IMR-90 (cell line): ENCODE results near the gene SMAD2. TPM values are rescaled to one million over a fixed set of nuclear protein-coding genes. Genes with fewer than 3 reads are reported as not detected.

ENCODE experiments used
- ATAC-seq: fragments of 200-7000 bp; cut with Tn5 transposase; 2 replicates; pipeline ENCODE4 v1.9.1; 2020; ENCODE audit warnings: low read depth, mild to moderate bottlenecking, moderate library complexity
- BruUV-seq: library from RNA; stranded (reverse); fragments of 400-500 nt; replicated peaks from 2 replicates; lab custom pipeline; 2021; lab: Mats Ljungman, UMichigan
- CTCF ChIA-PET: fragments of 300-600 bp; formaldehyde crosslinking; extraction: SDS; loops from one replicate; lab custom pipeline; 2021; ENCODE audit warnings: antibody characterized with exemption; lab: Yijun Ruan, JAX
- POLR2A ChIA-PET: fragments of 300-600 bp; sonication (Branson Sonifier 250); formaldehyde crosslinking; loops from one replicate; lab custom pipeline; 2022; ENCODE audit warnings: antibody characterized with exemption; ENCODE audit not compliant: unreplicated experiment; lab: Charles Lee
- DNase-seq: peaks from one replicate; pipeline ENCODE4 v3.0.0; 2013
- H2AFZ ChIP-seq: replicated peaks from 2 replicates; pipeline ENCODE3; 2013; ENCODE audit warnings: low read length, mild to moderate bottlenecking; ENCODE audit not compliant: poor library complexity
- H2AK5ac ChIP-seq: 2 replicates; pipeline ENCODE4 v1.6.1; 2013; ENCODE audit warnings: low read depth, low read length, inconsistent platforms
- H2AK9ac ChIP-seq: replicated peaks from 2 replicates; pipeline ENCODE3; 2013; ENCODE audit warnings: mild to moderate bottlenecking, low read depth, low read length, moderate library complexity; ENCODE audit not compliant: poor library complexity
- H2BK120ac ChIP-seq: 2 replicates; pipeline ENCODE4 v1.6.1; 2013; ENCODE audit warnings: low read depth, low read length, inconsistent platforms
- H2BK15ac ChIP-seq: 3 replicates; pipeline ENCODE4 v1.6.1; 2013; ENCODE audit warnings: low read depth, low read length, inconsistent platforms
- H2BK20ac ChIP-seq: 2 replicates; pipeline ENCODE4 v1.6.1; 2013; ENCODE audit warnings: low read depth, mild to moderate bottlenecking, inconsistent platforms, low read length, moderate library complexity
- H2BK5ac ChIP-seq: 2 replicates; pipeline ENCODE4 v1.6.1; 2013; ENCODE audit warnings: mild to moderate bottlenecking, low read depth, low read length, inconsistent platforms; ENCODE audit not compliant: poor library complexity, severe bottlenecking
- H3K14ac ChIP-seq: replicated peaks from 2 replicates; pipeline ENCODE4 v1.6.1; 2013; ENCODE audit warnings: low read depth, low read length, inconsistent platforms
- H3K18ac ChIP-seq: 2 replicates; pipeline ENCODE4 v1.6.1; 2013; ENCODE audit warnings: low read depth, low read length, control low read depth
- H3K23ac ChIP-seq: 2 replicates; pipeline ENCODE4 v1.6.1; 2013; ENCODE audit warnings: low read depth, low read length, inconsistent platforms
- H3K27ac ChIP-seq: 2 replicates; pipeline ENCODE4 v1.5.1; 2013; ENCODE audit warnings: mild to moderate bottlenecking, control low read depth, low read length; ENCODE audit not compliant: insufficient read depth
- H3K27me3 ChIP-seq: 2 replicates; pipeline ENCODE4 v1.6.1; 2013; ENCODE audit warnings: low read length; ENCODE audit not compliant: control insufficient read depth, insufficient read depth
- H3K36me3 ChIP-seq: 2 replicates; pipeline ENCODE4 v1.6.1; 2013; ENCODE audit warnings: low read length, mixed read lengths; ENCODE audit not compliant: control insufficient read depth, insufficient read depth
- H3K4ac ChIP-seq: 2 replicates; pipeline ENCODE4 v1.6.1; 2013; ENCODE audit warnings: low read depth, low read length, inconsistent platforms
- H3K4me1 ChIP-seq: 2 replicates; pipeline ENCODE4 v1.6.1; 2013; ENCODE audit warnings: low read length, mixed read lengths; ENCODE audit not compliant: control insufficient read depth, insufficient read depth
- H3K4me2 ChIP-seq: 2 replicates; pipeline ENCODE4 v1.6.1; 2013; ENCODE audit warnings: low read depth, mild to moderate bottlenecking, control low read depth, low read length, moderate library complexity
- H3K4me3 ChIP-seq: 2 replicates; pipeline ENCODE4 v1.5.1; 2013; ENCODE audit warnings: low read depth, mild to moderate bottlenecking, control low read depth, low read length, moderate library complexity; ENCODE audit not compliant: insufficient read depth
- H3K56ac ChIP-seq: 2 replicates; pipeline ENCODE4 v1.6.1; 2013; ENCODE audit warnings: low read length, inconsistent platforms; ENCODE audit not compliant: insufficient read depth; ENCODE audit errors: extremely low read depth
- H3K79me1 ChIP-seq, 2 experiments: 2 replicates each; pipeline ENCODE4 v1.6.1; 2013; ENCODE audit warnings: low read length in 2 of 2, inconsistent platforms in 1 of 2, low read depth in 1 of 2
- H3K9ac ChIP-seq: 2 replicates; pipeline ENCODE4 v1.6.1; 2013; ENCODE audit warnings: low read depth, low read length, control low read depth
- H3K9me1 ChIP-seq: 2 replicates; pipeline ENCODE4 v1.6.1; 2013; ENCODE audit warnings: low read length, inconsistent platforms; ENCODE audit not compliant: insufficient read depth
- H3K9me3 ChIP-seq: 2 replicates; pipeline ENCODE4 v1.6.1; 2013; ENCODE audit warnings: low read length; ENCODE audit not compliant: control insufficient read depth, insufficient read depth
- H4K20me1 ChIP-seq: 2 replicates; pipeline ENCODE4 v1.6.1; 2013; ENCODE audit warnings: low read length, inconsistent platforms; ENCODE audit not compliant: insufficient read depth
- H4K5ac ChIP-seq: 2 replicates; pipeline ENCODE4 v1.6.1; 2013; ENCODE audit warnings: mild to moderate bottlenecking, low read depth, low read length, control low read depth
- H4K8ac ChIP-seq, 2 experiments: 2 replicates each; pipeline ENCODE4 v1.6.1; 2013; ENCODE audit warnings: low read depth in 2 of 2, low read length in 2 of 2, control low read depth in 1 of 2, inconsistent platforms in 1 of 2
- H4K91ac ChIP-seq: 2 replicates; pipeline ENCODE4 v1.6.1; 2013; ENCODE audit warnings: low read depth, low read length, inconsistent platforms; ENCODE audit not compliant: insufficient read depth
- CEBPB ChIP-seq: IDR thresholded peaks from 2 replicates; pipeline ENCODE4 v1.6.1; 2012; ENCODE audit warnings: low read depth, low read length, improper control_type of control experiment
- CHD1 ChIP-seq: IDR thresholded peaks from 2 replicates; pipeline ENCODE4 v1.6.1; 2012; ENCODE audit warnings: low read depth, low read length, improper control_type of control experiment
- CTCF ChIP-seq: conservative IDR thresholded peaks from 2 replicates; pipeline ENCODE4 v1.5.1; 2012; ENCODE audit warnings: mild to moderate bottlenecking, low read depth, low read length, improper control_type of control experiment
- FOS ChIP-seq: fragments of 150-350 bp; IDR thresholded peaks from 2 replicates; pipeline ENCODE4 v1.6.1; 2016; ENCODE audit warnings: low read depth, low read length
- MAFK ChIP-seq: IDR thresholded peaks from 2 replicates; pipeline ENCODE4 v1.6.1; 2012; ENCODE audit warnings: low read depth, low read length, improper control_type of control experiment
- MXI1 ChIP-seq: IDR thresholded peaks from 2 replicates; pipeline ENCODE4 v1.6.1; 2012; ENCODE audit warnings: low read depth, mild to moderate bottlenecking, low read length, moderate library complexity, borderline replicate concordance
- NFE2L2 ChIP-seq: fragments of 150-350 bp; IDR thresholded peaks from 2 replicates; pipeline ENCODE4 v1.6.1; 2016; ENCODE audit warnings: low read depth, mild to moderate bottlenecking, low read length
- POLR2A ChIP-seq: IDR thresholded peaks from 2 replicates; pipeline ENCODE4 v1.6.1; 2012; ENCODE audit warnings: mild to moderate bottlenecking, low read depth, low read length
- RAD21 ChIP-seq: IDR thresholded peaks from 2 replicates; pipeline ENCODE4 v1.6.1; 2012; ENCODE audit warnings: low read length, improper control_type of control experiment
- RCOR1 ChIP-seq: IDR thresholded peaks from 2 replicates; pipeline ENCODE4 v1.6.1; 2012; ENCODE audit warnings: mild to moderate bottlenecking, low read length, improper control_type of control experiment; ENCODE audit not compliant: insufficient replicate concordance
- SMC3 ChIP-seq: fragments of 150-350 bp; IDR thresholded peaks from 2 replicates; pipeline ENCODE4 v1.6.1; 2016; ENCODE audit warnings: low read depth, mild to moderate bottlenecking, antibody characterized with exemption, low read length, moderate library complexity
- WGBS, 2 experiments: methylation state at CpG; one replicate each; pipeline versions ENCODE4 v1.1.5 to v1.1.7; 2013; ENCODE audit warnings: missing lambda C conversion rate in 2 of 2; ENCODE audit not compliant: insufficient read length in 1 of 2; ENCODE audit errors: extremely low coverage in 2 of 2; 5-methylcytosine and 5-hydroxymethylcytosine counted together
- dilution Hi-C: fragments of 300-500 bp; cut with HindIII; formaldehyde crosslinking; loops from one replicate; pipeline ENCODE4 v1.14.3; 2018; ENCODE audit warnings: low sequenced_read_pairs; ENCODE audit not compliant: unreplicated experiment
- in situ Hi-C: fragments of 300-500 bp; cut with MboI; formaldehyde crosslinking; loops from 3 replicates; pipeline ENCODE4 v1.14.3; 2019; ENCODE audit warnings: low sequenced_read_pairs, inconsistent platforms, mixed read lengths
- intact Hi-C: fragments of 100-400 bp; cut with micrococcal nuclease; formaldehyde crosslinking; loops from 2 replicates; pipeline ENCODE4 v1.10.0; 2022
- polyA plus RNA-seq, 3 experiments: library from polyadenylated mRNA; depleted of rRNA; stranded (reverse); fragments of >200 nt; gene quantifications; 2 replicates each; pipeline ENCODE4 v1.2.3, GENCODE V29; 2012; ENCODE audit warnings: low replicate concordance in 1 of 3
- total RNA-seq: library from RNA; depleted of rRNA; stranded (reverse); fragments of >200 nt; gene quantifications from 2 replicates; pipeline ENCODE4 v1.2.3, GENCODE V29; 2012
- TF ChIP-seq, protein P1 (sequence below): fragments of 150-350 bp; IDR thresholded peaks from 2 replicates; pipeline ENCODE4 v1.6.1; 2017; ENCODE audit warnings: mild to moderate bottlenecking, antibody characterized with exemption, low read length, low read depth

The SMAD2 gene
- total and polyA plus RNA-seq, 2 of the 4 experiments (the other 2 are of a cell fraction): 41.7 to 171 TPM

DNA sequence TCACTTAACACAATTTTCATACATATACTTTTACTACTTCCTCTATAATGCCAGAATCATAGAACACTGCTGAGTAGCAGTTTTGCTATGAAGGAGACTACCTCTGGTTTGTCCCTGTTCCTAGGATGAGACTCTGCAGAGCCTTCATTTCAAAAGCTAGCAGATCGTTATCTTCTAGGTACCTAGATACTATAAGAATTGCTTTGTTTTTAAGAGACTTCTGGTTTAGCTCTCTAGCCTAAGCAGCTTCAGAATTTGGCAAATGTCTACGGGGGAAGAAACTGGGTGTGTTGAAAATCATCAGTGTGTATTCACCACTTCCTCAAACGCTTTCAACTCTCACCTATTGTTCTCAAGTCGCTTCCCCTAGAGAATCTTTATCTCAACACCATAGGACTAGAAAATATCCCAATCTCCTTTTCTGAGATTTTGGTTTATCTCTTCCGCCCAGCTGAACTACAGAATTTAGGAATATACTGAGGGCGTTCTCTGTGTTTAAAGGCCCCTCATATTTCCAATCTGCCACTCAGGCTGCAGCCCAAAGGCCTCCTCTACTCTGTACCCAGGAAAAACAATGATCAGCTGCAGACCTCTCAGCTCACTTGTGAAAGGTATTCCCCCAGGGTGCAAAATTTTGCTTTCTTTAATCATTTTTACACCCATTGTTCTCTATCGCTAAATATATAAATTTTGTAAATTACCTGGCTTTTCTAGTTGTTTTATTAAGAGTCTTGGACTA is 28.7 kb downstream of the SMAD2 start (continued):
- no peak for TF ChIP-seq NFE2L2

DNA sequence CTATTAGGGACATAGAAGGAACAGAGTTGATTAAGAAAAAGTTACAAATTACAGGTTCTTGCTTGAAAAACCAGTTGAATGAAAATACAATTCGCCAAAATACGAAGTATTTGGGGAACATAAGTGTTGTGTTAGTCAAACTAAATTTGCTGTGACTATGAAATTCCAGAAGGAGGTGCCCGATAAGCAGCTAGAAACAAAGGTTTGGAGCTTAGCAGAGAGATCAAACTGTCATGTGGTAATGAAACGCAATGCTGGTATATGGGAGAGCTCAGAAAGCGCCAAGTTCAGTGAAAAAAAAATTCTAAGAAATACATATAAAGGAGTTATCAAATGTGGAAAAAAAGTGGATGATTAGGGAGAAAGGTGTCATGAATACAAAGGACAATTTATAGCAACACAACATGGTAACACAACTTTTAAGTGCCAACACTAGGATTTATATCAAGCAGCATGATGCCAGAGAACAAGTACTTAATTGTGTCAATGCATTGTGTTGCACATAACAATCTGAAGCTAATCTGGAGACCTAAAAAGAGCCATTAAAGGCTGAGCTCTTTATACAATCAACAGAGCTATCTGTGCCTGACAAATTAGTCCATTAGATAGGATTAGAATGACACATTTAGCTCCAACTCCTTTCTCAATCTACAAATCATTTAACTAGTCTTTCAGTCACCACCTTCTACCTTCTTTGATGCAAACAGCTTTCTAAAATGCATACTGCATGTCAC is 31.2 kb downstream of the SMAD2 start:
- Histone ChIP-seq H3K4me1 (peaks cover under 1% of the 10 kb centered on the region; the same call in 1 of the 2 replicates), H4K91ac (no peak overlapping the region), H3K9me1 (peaks cover 4% of the 10 kb centered on the region; the same call in 1 of the 2 replicates), H3K27ac (no peak overlapping the region), H3K4ac (no peak overlapping the region), H3K36me3 (peaks cover 4% of the 10 kb centered on the region), H2BK15ac (no peak overlapping the region), H4K5ac (no peak overlapping the region), H3K9ac (no peak overlapping the region), H4K20me1 (peaks cover 35% of the 10 kb centered on the region), H3K79me1 (peaks cover 29 to 47% of the 10 kb centered on the region in 2 experiments), H2BK20ac (no peak overlapping the region), H3K27me3 (no peaks in the 10 kb centered on the region), H2BK120ac (no peak overlapping the region), H3K18ac (no peak overlapping the region), H2AK5ac (no peak overlapping the region), H3K14ac (no peak overlapping the region), H2AFZ (no peak overlapping the region), H3K4me2 (no peak overlapping the region), H2BK5ac (no peak overlapping the region), H3K4me3 (no peak overlapping the region), H4K8ac (no peak overlapping the region), H3K23ac (no peak overlapping the region), H3K9me3 (peaks cover 2% of the 10 kb centered on the region; the same call in 1 of the 2 replicates), H2AK9ac (no peak overlapping the region), H3K56ac (no peak overlapping the region)
- no TSS peak for BruUV-seq
- dilution Hi-C loops (no loop called here), in situ Hi-C loops (no loop called here), intact Hi-C loops (no loop called here)
- no peak for ATAC-seq
- peak; percentile 1 for DNase-seq
- 70% methylated on average over 3 of the region's 5 CpGs; no CpG with 5 or more reads in 1 of the 2 experiments for WGBS, 2 experiments
- CTCF ChIA-PET: interaction anchor here (0.8 kb wide), 1 partner anchor 9 kb away, joined by 3 read pairs; no protein-coding TSS in a partner anchor
- POLR2A ChIA-PET: no interaction called here
- TF ChIP-seq FOS: no peak
- TF ChIP-seq CEBPB: no peak
- no peak for TF ChIP-seq POLR2A
- no peak for TF ChIP-seq MAFK
- no peak for TF ChIP-seq CHD1
- TF ChIP-seq SMC3: no peak
- no peak for TF ChIP-seq MXI1
- TF ChIP-seq NFE2L2: no peak
- TF ChIP-seq, protein P1, sequence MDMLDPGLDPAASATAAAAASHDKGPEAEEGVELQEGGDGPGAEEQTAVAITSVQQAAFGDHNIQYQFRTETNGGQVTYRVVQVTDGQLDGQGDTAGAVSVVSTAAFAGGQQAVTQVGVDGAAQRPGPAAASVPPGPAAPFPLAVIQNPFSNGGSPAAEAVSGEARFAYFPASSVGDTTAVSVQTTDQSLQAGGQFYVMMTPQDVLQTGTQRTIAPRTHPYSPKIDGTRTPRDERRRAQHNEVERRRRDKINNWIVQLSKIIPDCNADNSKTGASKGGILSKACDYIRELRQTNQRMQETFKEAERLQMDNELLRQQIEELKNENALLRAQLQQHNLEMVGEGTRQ: no peak
- no peak for TF ChIP-seq RAD21
- no peak for TF ChIP-seq RCOR1
- TF ChIP-seq CTCF: no peak
